Thyroid gland (tissue), 4 donors: ENCODE measurements around the gene TAP2.

Experiments used
- POLR2A ChIP-seq, 2 donors: fragments of 450-650 bp; IDR thresholded peaks; one replicate each; pipeline ENCODE4 v1.6.1; 2017; ENCODE audit warnings: antibody characterized with exemption in 2 of 2, mild to moderate bottlenecking in 2 of 2, moderate library complexity in 1 of 2
- TF ChIP-seq, protein P1 (sequence below), 6 experiments: fragments of 200-600 bp in 3 of 6; fragments of 450-650 bp in 3 of 6; sonication (generic) in 3 of 6; IDR thresholded peaks; one replicate each; pipeline ENCODE4 v1.5.1; 2016 to 2019; ENCODE audit warnings: antibody characterized with exemption in 6 of 6, mild to moderate bottlenecking in 2 of 6, inconsistent platforms in 1 of 6, moderate library complexity in 1 of 6

DNA sequence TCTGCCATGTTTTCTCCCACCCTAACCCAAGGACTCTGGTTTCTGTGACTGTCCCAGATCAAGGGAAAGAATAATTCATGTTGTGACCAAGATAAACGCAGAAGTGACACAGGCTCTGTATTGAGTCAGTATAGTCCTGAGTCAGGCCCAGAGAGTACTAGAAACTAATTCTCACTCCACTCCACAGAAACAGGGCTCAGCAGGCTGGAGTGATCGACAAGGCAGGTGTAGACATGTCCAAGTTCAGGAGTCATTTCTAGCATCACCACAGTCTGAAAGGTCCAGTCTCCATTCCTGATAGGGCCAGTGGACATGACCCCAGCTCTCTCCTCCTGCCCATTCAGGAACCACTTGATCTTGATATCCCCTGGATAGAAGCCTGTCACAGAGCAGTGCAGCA is 24.4 kb downstream of the TAP2 start:
- TF ChIP-seq, protein P1, sequence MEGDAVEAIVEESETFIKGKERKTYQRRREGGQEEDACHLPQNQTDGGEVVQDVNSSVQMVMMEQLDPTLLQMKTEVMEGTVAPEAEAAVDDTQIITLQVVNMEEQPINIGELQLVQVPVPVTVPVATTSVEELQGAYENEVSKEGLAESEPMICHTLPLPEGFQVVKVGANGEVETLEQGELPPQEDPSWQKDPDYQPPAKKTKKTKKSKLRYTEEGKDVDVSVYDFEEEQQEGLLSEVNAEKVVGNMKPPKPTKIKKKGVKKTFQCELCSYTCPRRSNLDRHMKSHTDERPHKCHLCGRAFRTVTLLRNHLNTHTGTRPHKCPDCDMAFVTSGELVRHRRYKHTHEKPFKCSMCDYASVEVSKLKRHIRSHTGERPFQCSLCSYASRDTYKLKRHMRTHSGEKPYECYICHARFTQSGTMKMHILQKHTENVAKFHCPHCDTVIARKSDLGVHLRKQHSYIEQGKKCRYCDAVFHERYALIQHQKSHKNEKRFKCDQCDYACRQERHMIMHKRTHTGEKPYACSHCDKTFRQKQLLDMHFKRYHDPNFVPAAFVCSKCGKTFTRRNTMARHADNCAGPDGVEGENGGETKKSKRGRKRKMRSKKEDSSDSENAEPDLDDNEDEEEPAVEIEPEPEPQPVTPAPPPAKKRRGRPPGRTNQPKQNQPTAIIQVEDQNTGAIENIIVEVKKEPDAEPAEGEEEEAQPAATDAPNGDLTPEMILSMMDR (IDR thresholded peaks at IDR 0.05): no peak
- TF ChIP-seq POLR2A (IDR thresholded peaks at IDR 0.05): no peak
